Neural progenitor cell (in vitro differentiated cells): ENCODE measurements around the gene PAQR5. TPM values are rescaled to one million over a fixed set of nuclear protein-coding genes. Genes with fewer than 3 reads are reported as not detected.
"Not testable (repeated sequence)": the region's sequence is repeated elsewhere in the genome, so short reads cannot be mapped to it uniquely, and the experiment has no call there.

ENCODE experiments used
- DNase-seq: peaks from one replicate; pipeline ENCODE4 v3.0.0-alpha.2; 2016; ENCODE audit warnings: low spot score
- H2AFZ ChIP-seq: fragments of 200-600 bp; sonication (generic); replicated peaks from 2 replicates; pipeline ENCODE4 v1.6.1; 2016; ENCODE audit warnings: antibody characterized with exemption
- H3F3A ChIP-seq: fragments of 200-600 bp; sonication (generic); 2 replicates; pipeline ENCODE4 v1.6.1; 2016; ENCODE audit warnings: antibody characterized with exemption, low read depth
- H3K27ac ChIP-seq: fragments of 200-600 bp; sonication (generic); 2 replicates; pipeline ENCODE4 v1.5.1; 2016; ENCODE audit warnings: mild to moderate bottlenecking
- H3K27me3 ChIP-seq: fragments of 200-600 bp; sonication (generic); 2 replicates; pipeline ENCODE4 v1.6.1; 2016; ENCODE audit warnings: mild to moderate bottlenecking, moderate library complexity
- H3K36me3 ChIP-seq: fragments of 200-600 bp; sonication (generic); 2 replicates; pipeline ENCODE4 v1.5.1; 2016
- H3K4me1 ChIP-seq: fragments of 200-600 bp; sonication (generic); 2 replicates; pipeline ENCODE4 v1.6.1; 2016; ENCODE audit warnings: mixed run types
- H3K4me2 ChIP-seq: fragments of 200-600 bp; sonication (generic); 2 replicates; pipeline ENCODE4 v1.6.1; 2016
- H3K4me3 ChIP-seq: fragments of 200-600 bp; sonication (generic); 2 replicates; pipeline ENCODE4 v1.5.1; 2016
- H3K79me2 ChIP-seq: fragments of 200-600 bp; sonication (generic); 2 replicates; pipeline ENCODE4 v1.6.1; 2016; ENCODE audit warnings: low read depth
- H3K9ac ChIP-seq: fragments of 200-600 bp; sonication (generic); 2 replicates; pipeline ENCODE4 v1.6.1; 2016
- H3K9me3 ChIP-seq: fragments of 200-600 bp; sonication (generic); 2 replicates; pipeline ENCODE4 v1.5.1; 2016; ENCODE audit warnings: low read depth
- H4K20me1 ChIP-seq: fragments of 200-600 bp; sonication (generic); 2 replicates; pipeline ENCODE4 v1.6.1; 2016; ENCODE audit warnings: low read depth
- H3K27ac Mint-ChIP-seq: 3 replicates; pipeline ENCODE4 v1.8.0; 2021; ENCODE audit warnings: mixed read lengths
- H3K27me3 Mint-ChIP-seq: 2 replicates; pipeline ENCODE4 v1.8.0; 2022; ENCODE audit warnings: low read depth, mild to moderate bottlenecking, inconsistent platforms, moderate library complexity, mixed read lengths; ENCODE audit not compliant: insufficient read depth
- H3K36me3 Mint-ChIP-seq: 3 replicates; pipeline ENCODE4 v1.8.0; 2021; ENCODE audit warnings: mixed read lengths
- H3K4me1 Mint-ChIP-seq: 3 replicates; pipeline ENCODE4 v1.8.0; 2021; ENCODE audit warnings: mixed read lengths
- H3K4me3 Mint-ChIP-seq: 3 replicates; pipeline ENCODE4 v1.8.0; 2021; ENCODE audit warnings: mild to moderate bottlenecking, moderate library complexity, mixed read lengths
- H3K9me3 Mint-ChIP-seq: 3 replicates; pipeline ENCODE4 v1.8.0; 2020; ENCODE audit warnings: mixed read lengths
- CTCF ChIP-seq: fragments of 200-600 bp; sonication (generic); IDR thresholded peaks from 2 replicates; pipeline ENCODE4 v1.5.1; 2017; ENCODE audit warnings: antibody characterized with exemption, mild to moderate bottlenecking
- EZH2 ChIP-seq: fragments of 200-600 bp; sonication (generic); IDR thresholded peaks from 2 replicates; pipeline ENCODE4 v1.6.1; 2017; ENCODE audit warnings: antibody characterized with exemption, mild to moderate bottlenecking, moderate library complexity
- EZH2phosphoT487 ChIP-seq: fragments of 200-600 bp; sonication (generic); IDR thresholded peaks from 2 replicates; pipeline ENCODE4 v1.6.1; 2017; ENCODE audit warnings: antibody characterized with exemption
- total RNA-seq: library from RNA; depleted of rRNA; stranded (reverse); fragments of >200 nt; gene quantifications from 2 replicates; pipeline ENCODE4 v1.2.3, GENCODE V29; 2015; ENCODE audit warnings: low replicate concordance

The PAQR5 gene
- total RNA-seq, 1 donor from 2014 or later, result 1.4 TPM

GRCh38 chr15:69444686-69445085 lies 146.0 kb downstream of the PAQR5 start:
- Histone ChIP-seq H3K4me3 (no peak overlapping the region), H3K9me3 (no peaks in the 10 kb centered on the region), H3K9ac (no peak overlapping the region), H4K20me1 (no peaks in the 10 kb centered on the region), H2AFZ (no peak overlapping the region), H3K27ac (no peak overlapping the region), H3K79me2 (no peaks in the 10 kb centered on the region), H3F3A (peaks cover 36% of the 10 kb centered on the region), H3K4me2 (no peak overlapping the region), H3K4me1 (no peaks in the 10 kb centered on the region), H3K27me3 (no peaks in the 10 kb centered on the region), H3K36me3 (peaks cover 68% of the 10 kb centered on the region)
- no peaks in the 10 kb centered on the region for H3K4me1 Mint-ChIP-seq
- no peaks in the 10 kb centered on the region for H3K27me3 Mint-ChIP-seq
- no peak for TF ChIP-seq EZH2
- TF ChIP-seq CTCF, result no peak
- TF ChIP-seq EZH2phosphoT487, result no peak
- H3K36me3 Mint-ChIP-seq, result peaks cover 18% of the 10 kb centered on the region
- H3K27ac Mint-ChIP-seq, result no peak overlapping the region
- DNase-seq, result no peak
- no peaks in the 10 kb centered on the region for H3K9me3 Mint-ChIP-seq
- H3K4me3 Mint-ChIP-seq, result no peak overlapping the region

GRCh38 chr15:69446953-69447352 lies 148.2 kb downstream of the PAQR5 start:
- Mint-ChIP-seq H3K4me3 (no peak overlapping the region), H3K4me1 (peaks cover 5% of the 10 kb centered on the region), H3K27me3 (no peaks in the 10 kb centered on the region), H3K36me3 (peaks cover 13% of the 10 kb centered on the region), H3K27ac (no peak overlapping the region), H3K9me3 (no peaks in the 10 kb centered on the region)
- no peaks in the 10 kb centered on the region for H3K4me1 ChIP-seq
- TF ChIP-seq EZH2 (no peak), EZH2phosphoT487 (no peak), CTCF (no peak)
- H3K9me3 ChIP-seq, result no peaks in the 10 kb centered on the region
- no peak overlapping the region for H3K4me3 ChIP-seq
- no peak overlapping the region for H3K4me2 ChIP-seq
- no peak for DNase-seq
- H3F3A ChIP-seq, result peaks cover 38% of the 10 kb centered on the region
- H3K79me2 ChIP-seq, result no peaks in the 10 kb centered on the region
- no peaks in the 10 kb centered on the region for H4K20me1 ChIP-seq
- H3K27ac ChIP-seq, result no peak overlapping the region
- H3K36me3 ChIP-seq, result peaks cover 49% of the 10 kb centered on the region
- no peak overlapping the region for H3K9ac ChIP-seq
- no peaks in the 10 kb centered on the region for H3K27me3 ChIP-seq
- no peak overlapping the region for H2AFZ ChIP-seq

- H3K36me3 Mint-ChIP-seq, result peaks cover 19% of the 10 kb centered on the region
- peaks cover 35% of the 10 kb centered on the region for H3K36me3 ChIP-seq
- not testable (repeated sequence) for DNase-seq
These were observed 151.5 kb downstream of the PAQR5 start for GRCh38 chr15:69450221-69450620.

GRCh38 chr15:69450968-69451695 lies 152.4 kb downstream of the PAQR5 start:
- H3K27ac ChIP-seq, result no peak overlapping the region
- peak overlapping the region; percentile 87 for H3K4me2 ChIP-seq
- H3K27ac Mint-ChIP-seq, result no peak overlapping the region
- H3K4me3 Mint-ChIP-seq, result peak overlapping the region; percentile 94
- H3K36me3 Mint-ChIP-seq, result peaks cover 16% of the 10 kb centered on the region
- H3F3A ChIP-seq, result peaks cover 52% of the 10 kb centered on the region
- no peak for DNase-seq
- TF ChIP-seq CTCF, result no peak
- no peaks in the 10 kb centered on the region for H3K9me3 Mint-ChIP-seq
- H3K79me2 ChIP-seq, result peaks cover 35% of the 10 kb centered on the region
- no peak overlapping the region for H3K4me3 ChIP-seq
- peaks cover 30% of the 10 kb centered on the region for H3K36me3 ChIP-seq
- peaks cover 2% of the 10 kb centered on the region for H3K27me3 Mint-ChIP-seq
- H3K9ac ChIP-seq, result no peak overlapping the region
- no peak overlapping the region for H2AFZ ChIP-seq
- H3K27me3 ChIP-seq, result no peaks in the 10 kb centered on the region
- H3K4me1 Mint-ChIP-seq, result peaks cover 32% of the 10 kb centered on the region
- no peaks in the 10 kb centered on the region for H3K9me3 ChIP-seq
- H4K20me1 ChIP-seq, result peaks cover 34% of the 10 kb centered on the region
- peaks cover 12% of the 10 kb centered on the region for H3K4me1 ChIP-seq

More at GRCh38 chr15:69450221-69450620, 151.5 kb downstream of the PAQR5 start:
- H3K27me3 Mint-ChIP-seq, H3K9ac ChIP-seq, H3K4me3 Mint-ChIP-seq, H3K9me3 Mint-ChIP-seq, H3K27ac ChIP-seq, H3K9me3 ChIP-seq, H3K27ac Mint-ChIP-seq, H3K4me2 ChIP-seq, H3K27me3 ChIP-seq, H3K4me3 ChIP-seq, H2AFZ ChIP-seq: not testable (repeated sequence)
- Histone ChIP-seq H3F3A (peaks cover 52% of the 10 kb centered on the region), H3K79me2 (peaks cover 26% of the 10 kb centered on the region), H4K20me1 (peaks cover 25% of the 10 kb centered on the region), H3K4me1 (peaks cover 11% of the 10 kb centered on the region)
- H3K4me1 Mint-ChIP-seq, result peaks cover 29% of the 10 kb centered on the region
